Esophagus muscularis mucosa (tissue), 4 donors: ENCODE measurements around the gene NKAIN2.

Source experiments
- EP300 ChIP-seq: sonication (generic); formaldehyde crosslinking; IDR thresholded peaks from one replicate; pipeline ENCODE4 v1.6.1; 2017; ENCODE audit warnings: antibody characterized with exemption
- POLR2A ChIP-seq: fragments of 450-650 bp; IDR thresholded peaks from one replicate; pipeline ENCODE4 v1.6.1; 2017; ENCODE audit warnings: antibody characterized with exemption, moderate library complexity, mild to moderate bottlenecking, low read depth
- POLR2AphosphoS5 ChIP-seq, 2 donors: sonication (generic); formaldehyde crosslinking; IDR thresholded peaks; one replicate each; pipeline ENCODE4 v1.6.1; 2017; ENCODE audit warnings: antibody characterized with exemption in 2 of 2
- TF ChIP-seq, protein P1 (sequence below), 3 experiments: fragments of 200-600 bp in 2 of 3; fragments of 450-650 bp in 1 of 3; sonication (generic) in 2 of 3; IDR thresholded peaks; one replicate each; pipeline ENCODE4 v1.5.1; 2017 to 2019; ENCODE audit warnings: antibody characterized with exemption in 3 of 3, mild to moderate bottlenecking in 2 of 3, moderate library complexity in 1 of 3

DNA sequence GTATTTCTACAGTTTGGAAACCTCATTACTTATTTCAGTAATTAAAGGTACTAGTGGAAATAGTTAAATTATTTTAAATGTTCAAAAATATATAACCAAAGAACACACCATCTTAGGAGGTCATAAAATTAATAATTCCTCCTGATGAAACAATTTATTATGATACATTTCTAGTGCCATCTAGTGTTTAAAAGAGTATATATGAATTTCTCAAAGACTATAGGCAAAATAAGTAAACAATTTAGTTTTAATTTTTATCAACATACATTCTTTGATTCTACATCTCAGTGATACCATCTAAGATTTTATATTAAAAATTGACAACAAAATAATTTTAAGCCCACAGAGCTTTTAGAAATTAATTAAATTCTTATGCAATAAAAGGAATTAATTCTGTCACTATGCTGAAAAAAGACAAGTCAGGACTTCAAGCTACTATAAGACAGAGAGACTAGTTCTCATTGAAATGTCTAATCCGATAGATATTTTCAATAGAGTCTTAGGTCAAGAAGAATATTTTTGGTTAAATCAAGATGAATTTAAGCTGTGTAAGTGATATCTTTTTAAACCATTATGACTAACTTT lies 1050.8 kb downstream of the NKAIN2 start:
- TF ChIP-seq, protein P1, sequence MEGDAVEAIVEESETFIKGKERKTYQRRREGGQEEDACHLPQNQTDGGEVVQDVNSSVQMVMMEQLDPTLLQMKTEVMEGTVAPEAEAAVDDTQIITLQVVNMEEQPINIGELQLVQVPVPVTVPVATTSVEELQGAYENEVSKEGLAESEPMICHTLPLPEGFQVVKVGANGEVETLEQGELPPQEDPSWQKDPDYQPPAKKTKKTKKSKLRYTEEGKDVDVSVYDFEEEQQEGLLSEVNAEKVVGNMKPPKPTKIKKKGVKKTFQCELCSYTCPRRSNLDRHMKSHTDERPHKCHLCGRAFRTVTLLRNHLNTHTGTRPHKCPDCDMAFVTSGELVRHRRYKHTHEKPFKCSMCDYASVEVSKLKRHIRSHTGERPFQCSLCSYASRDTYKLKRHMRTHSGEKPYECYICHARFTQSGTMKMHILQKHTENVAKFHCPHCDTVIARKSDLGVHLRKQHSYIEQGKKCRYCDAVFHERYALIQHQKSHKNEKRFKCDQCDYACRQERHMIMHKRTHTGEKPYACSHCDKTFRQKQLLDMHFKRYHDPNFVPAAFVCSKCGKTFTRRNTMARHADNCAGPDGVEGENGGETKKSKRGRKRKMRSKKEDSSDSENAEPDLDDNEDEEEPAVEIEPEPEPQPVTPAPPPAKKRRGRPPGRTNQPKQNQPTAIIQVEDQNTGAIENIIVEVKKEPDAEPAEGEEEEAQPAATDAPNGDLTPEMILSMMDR (IDR thresholded peaks at IDR 0.05) = peak in 2 of 3 experiments; percentile 22 to 27
- no peak for TF ChIP-seq POLR2AphosphoS5 (IDR thresholded peaks at IDR 0.05)
- TF ChIP-seq POLR2A = no peak
- TF ChIP-seq EP300 = no peak
